ENCODE data around the gene KCNG2.

DNA sequence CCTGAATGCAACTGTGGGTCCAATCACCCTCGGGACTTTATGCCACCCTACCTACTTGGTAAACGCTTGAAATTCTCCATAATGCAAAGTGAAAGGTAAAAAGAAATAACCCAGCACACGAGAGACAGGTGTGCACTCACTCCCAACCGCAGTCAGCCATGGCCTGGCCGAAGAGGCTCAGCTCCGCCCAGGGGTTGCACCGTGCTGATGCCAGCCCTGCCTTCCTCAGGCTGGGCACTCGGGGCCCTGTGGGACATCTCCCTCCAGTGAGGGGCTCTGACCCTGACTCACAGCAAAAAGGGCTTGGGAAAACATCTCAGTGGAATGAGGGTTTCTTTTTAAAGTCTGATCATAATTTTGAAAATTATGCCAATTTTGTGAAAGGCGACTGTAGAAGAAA, 140.5 kb downstream of the KCNG2 start:
- TF ChIP-seq, protein P1, sequence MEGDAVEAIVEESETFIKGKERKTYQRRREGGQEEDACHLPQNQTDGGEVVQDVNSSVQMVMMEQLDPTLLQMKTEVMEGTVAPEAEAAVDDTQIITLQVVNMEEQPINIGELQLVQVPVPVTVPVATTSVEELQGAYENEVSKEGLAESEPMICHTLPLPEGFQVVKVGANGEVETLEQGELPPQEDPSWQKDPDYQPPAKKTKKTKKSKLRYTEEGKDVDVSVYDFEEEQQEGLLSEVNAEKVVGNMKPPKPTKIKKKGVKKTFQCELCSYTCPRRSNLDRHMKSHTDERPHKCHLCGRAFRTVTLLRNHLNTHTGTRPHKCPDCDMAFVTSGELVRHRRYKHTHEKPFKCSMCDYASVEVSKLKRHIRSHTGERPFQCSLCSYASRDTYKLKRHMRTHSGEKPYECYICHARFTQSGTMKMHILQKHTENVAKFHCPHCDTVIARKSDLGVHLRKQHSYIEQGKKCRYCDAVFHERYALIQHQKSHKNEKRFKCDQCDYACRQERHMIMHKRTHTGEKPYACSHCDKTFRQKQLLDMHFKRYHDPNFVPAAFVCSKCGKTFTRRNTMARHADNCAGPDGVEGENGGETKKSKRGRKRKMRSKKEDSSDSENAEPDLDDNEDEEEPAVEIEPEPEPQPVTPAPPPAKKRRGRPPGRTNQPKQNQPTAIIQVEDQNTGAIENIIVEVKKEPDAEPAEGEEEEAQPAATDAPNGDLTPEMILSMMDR (IDR thresholded peaks at IDR 0.05): no peak
- TF ChIP-seq EP300 (IDR thresholded peaks at IDR 0.05) (no peak), POLR2A (IDR thresholded peaks at IDR 0.05; ENCODE audit: low read depth) (no peak), POLR2AphosphoS5 (IDR thresholded peaks at IDR 0.05) (no peak)
